Measurements from ENCODE around the gene RRAGD. TPM values are rescaled to one million over a fixed set of nuclear protein-coding genes. Genes with fewer than 3 reads are reported as not detected.
A peak's percentile ranks its signal among the peaks of the same experiment; 100 is the strongest.

RRAGD gene
- polyA plus RNA-seq, 1 of the 3 experiments (the other 2 are of a cell fraction) = 0.07 TPM

DNA sequence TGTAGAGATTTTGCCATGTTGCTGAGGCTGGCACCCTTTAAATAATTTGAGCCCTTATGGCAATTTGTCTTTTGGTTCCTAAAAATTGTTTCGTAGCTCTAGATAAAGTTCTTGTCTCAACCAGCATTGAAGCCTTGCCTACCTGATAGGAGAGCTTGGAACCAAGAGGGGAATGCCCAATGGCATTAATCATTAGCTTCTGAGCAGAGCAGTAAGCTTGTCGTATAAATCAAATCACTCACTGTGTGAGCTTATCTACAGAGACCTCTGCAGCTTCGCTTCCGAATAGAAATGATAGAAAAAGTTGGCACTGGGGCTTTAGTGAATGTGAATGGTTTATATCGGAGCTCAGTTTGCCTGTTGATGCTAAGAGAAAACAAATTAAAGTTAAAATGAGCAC lies 31.6 kb upstream of the RRAGD start:
- Histone ChIP-seq H3K4me2 (no peak overlapping the region), H3K36me3 (replicated peaks in 1 of 2; ENCODE audit: control insufficient read depth in 1 of 2, insufficient read depth in 2 of 2, low read length in 1 of 2) (no peaks in the 10 kb centered on the region), H3K4me1 (ENCODE audit: control insufficient read depth in 1 of 2, insufficient read depth in 2 of 2, low read depth in 1 of 2, low read length in 1 of 2) (no peaks in the 10 kb centered on the region), H3K79me2 (ENCODE audit: insufficient read depth) (no peaks in the 10 kb centered on the region), H3K9me2 (no peaks in the 10 kb centered on the region), H2AFZ (ENCODE audit: low read depth) (no peak overlapping the region), H3K4me3 (ENCODE audit: low read depth in 2 of 2, low read length in 1 of 2) (no peak overlapping the region), H3K9me3 (no peaks in the 10 kb centered on the region), H3F3A (replicated peaks; ENCODE audit: insufficient read depth) (no peaks in the 10 kb centered on the region), H4K20me1 (ENCODE audit: insufficient read depth) (no peaks in the 10 kb centered on the region), H3K9ac (no peak overlapping the region), H3K27ac (ENCODE audit: low read depth in 2 of 2, low read length in 1 of 2) (no peak overlapping the region), H3K27me3 (ENCODE audit: insufficient read depth) (no peaks in the 10 kb centered on the region)
- ChIA-PET POLR2A (no interaction called here), CTCF (interaction anchor here (0.8 to 2.7 kb wide), 3 partner anchors 11 to 80 kb away, joined by 3 to 11 read pairs (median 3); partner anchors contain the start of gene ANKRD6)
- TF ChIP-seq EP300 (IDR thresholded peaks at IDR 0.05; ENCODE audit: borderline replicate concordance in 1 of 2, low read depth in 1 of 2, low read length in 1 of 2) (peak in 1 of 2 experiments; percentile 21; a peak in 1 of 4 replicates), RFX5 (IDR thresholded peaks at IDR 0.05; ENCODE audit: low read length) (no peak), GABPA (IDR thresholded peaks at IDR 0.05; ENCODE audit: low read depth) (no peak)
- DNase-seq = peak; percentile 24
- WGBS (ENCODE audit: low lambda C conversion rate) = 65% methylated on average over 5 of the region's 5 CpGs

DNA sequence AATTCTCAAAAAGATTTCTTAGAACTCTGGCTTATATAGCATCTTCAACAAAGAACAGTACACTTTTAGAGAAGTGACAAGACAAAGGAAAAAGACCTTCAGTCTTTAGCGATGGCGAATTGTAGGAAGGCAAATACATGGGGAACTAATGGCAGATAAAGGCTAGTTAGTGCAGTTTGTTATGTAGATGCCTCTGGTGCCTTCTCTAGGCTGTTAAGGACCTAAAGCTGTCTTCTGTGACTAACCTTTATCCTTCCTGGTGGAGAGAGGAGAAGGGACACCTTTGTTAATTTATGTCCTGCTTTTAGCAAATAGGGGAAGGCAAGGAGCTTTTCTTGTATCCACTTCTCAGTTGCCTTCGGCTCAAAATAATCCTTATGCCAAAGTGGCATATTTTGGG lies 28.1 kb upstream of the RRAGD start:
- WGBS (ENCODE audit: low lambda C conversion rate) = 79% methylated on average over 3 of the region's 3 CpGs
- no peak for DNase-seq
- Histone ChIP-seq H3K9me3 (no peaks in the 10 kb centered on the region), H3K4me3 (ENCODE audit: low read depth in 2 of 2, low read length in 1 of 2) (no peak overlapping the region), H3K4me2 (no peak overlapping the region), H3K9me2 (no peaks in the 10 kb centered on the region), H3K27me3 (ENCODE audit: insufficient read depth) (no peaks in the 10 kb centered on the region), H3F3A (replicated peaks; ENCODE audit: insufficient read depth) (no peaks in the 10 kb centered on the region), H3K36me3 (replicated peaks in 1 of 2; ENCODE audit: control insufficient read depth in 1 of 2, insufficient read depth in 2 of 2, low read length in 1 of 2) (no peaks in the 10 kb centered on the region), H3K4me1 (ENCODE audit: control insufficient read depth in 1 of 2, insufficient read depth in 2 of 2, low read depth in 1 of 2, low read length in 1 of 2) (0 out of 4 replicates have a peak, but pooled peaks cover 0 to 8% of the 10 kb centered on the region in 2 experiments), H3K9ac (no peak overlapping the region), H3K79me2 (ENCODE audit: insufficient read depth) (no peaks in the 10 kb centered on the region), H3K27ac (ENCODE audit: low read depth in 2 of 2, low read length in 1 of 2) (no peak overlapping the region), H2AFZ (ENCODE audit: low read depth) (no peak overlapping the region), H4K20me1 (ENCODE audit: insufficient read depth) (no peaks in the 10 kb centered on the region)
- CTCF ChIA-PET = interaction anchor here (1.0 kb wide), 1 partner anchor 8 kb away, joined by 3 read pairs; no protein-coding TSS in a partner anchor
- TF ChIP-seq TEAD4 (IDR thresholded peaks at IDR 0.05; ENCODE audit: borderline replicate concordance, insufficient read depth) (no peak), ELF1 (IDR thresholded peaks at IDR 0.05) (no peak), EP300 (IDR thresholded peaks at IDR 0.05; ENCODE audit: borderline replicate concordance in 1 of 2, low read depth in 1 of 2, low read length in 1 of 2) (no peak), GATA2 (CRISPR knock-in tag; IDR thresholded peaks at IDR 0.05) (no peak), TCF12 (IDR thresholded peaks at IDR 0.05) (no peak), GABPA (IDR thresholded peaks at IDR 0.05; ENCODE audit: low read depth) (no peak), TAF1 (IDR thresholded peaks at IDR 0.05; ENCODE audit: borderline replicate concordance, low read depth, low read length) (no peak), RFX5 (IDR thresholded peaks at IDR 0.05; ENCODE audit: low read length) (no peak), JUND (IDR thresholded peaks at IDR 0.05) (no peak), CHD2 (IDR thresholded peaks at IDR 0.05; ENCODE audit: low read length, partially characterized antibody) (no peak), EZH2phosphoT487 (IDR thresholded peaks at IDR 0.05; ENCODE audit: borderline replicate concordance, low read depth) (no peak), MXI1 (IDR thresholded peaks at IDR 0.05; ENCODE audit: low read depth, low read length) (no peak), YY1 (IDR thresholded peaks at IDR 0.05; ENCODE audit: low read depth) (no peak), SIN3A (IDR thresholded peaks at IDR 0.05; ENCODE audit: borderline replicate concordance, low read depth, low read length) (no peak)
- TF ChIP-seq, protein P1, sequence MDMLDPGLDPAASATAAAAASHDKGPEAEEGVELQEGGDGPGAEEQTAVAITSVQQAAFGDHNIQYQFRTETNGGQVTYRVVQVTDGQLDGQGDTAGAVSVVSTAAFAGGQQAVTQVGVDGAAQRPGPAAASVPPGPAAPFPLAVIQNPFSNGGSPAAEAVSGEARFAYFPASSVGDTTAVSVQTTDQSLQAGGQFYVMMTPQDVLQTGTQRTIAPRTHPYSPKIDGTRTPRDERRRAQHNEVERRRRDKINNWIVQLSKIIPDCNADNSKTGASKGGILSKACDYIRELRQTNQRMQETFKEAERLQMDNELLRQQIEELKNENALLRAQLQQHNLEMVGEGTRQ (IDR thresholded peaks at IDR 0.05; ENCODE audit: borderline replicate concordance, low read depth, low read length) = no peak
- TF ChIP-seq, protein P2, sequence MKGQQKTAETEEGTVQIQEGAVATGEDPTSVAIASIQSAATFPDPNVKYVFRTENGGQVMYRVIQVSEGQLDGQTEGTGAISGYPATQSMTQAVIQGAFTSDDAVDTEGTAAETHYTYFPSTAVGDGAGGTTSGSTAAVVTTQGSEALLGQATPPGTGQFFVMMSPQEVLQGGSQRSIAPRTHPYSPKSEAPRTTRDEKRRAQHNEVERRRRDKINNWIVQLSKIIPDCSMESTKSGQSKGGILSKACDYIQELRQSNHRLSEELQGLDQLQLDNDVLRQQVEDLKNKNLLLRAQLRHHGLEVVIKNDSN (IDR thresholded peaks at IDR 0.05; ENCODE audit: borderline replicate concordance, low read depth) = no peak
- TF ChIP-seq, protein P3, sequence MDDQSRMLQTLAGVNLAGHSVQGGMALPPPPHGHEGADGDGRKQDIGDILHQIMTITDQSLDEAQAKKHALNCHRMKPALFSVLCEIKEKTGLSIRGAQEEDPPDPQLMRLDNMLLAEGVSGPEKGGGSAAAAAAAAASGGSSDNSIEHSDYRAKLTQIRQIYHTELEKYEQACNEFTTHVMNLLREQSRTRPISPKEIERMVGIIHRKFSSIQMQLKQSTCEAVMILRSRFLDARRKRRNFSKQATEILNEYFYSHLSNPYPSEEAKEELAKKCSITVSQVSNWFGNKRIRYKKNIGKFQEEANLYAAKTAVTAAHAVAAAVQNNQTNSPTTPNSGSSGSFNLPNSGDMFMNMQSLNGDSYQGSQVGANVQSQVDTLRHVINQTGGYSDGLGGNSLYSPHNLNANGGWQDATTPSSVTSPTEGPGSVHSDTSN (IDR thresholded peaks at IDR 0.05) = no peak
- TF ChIP-seq, protein P4, sequence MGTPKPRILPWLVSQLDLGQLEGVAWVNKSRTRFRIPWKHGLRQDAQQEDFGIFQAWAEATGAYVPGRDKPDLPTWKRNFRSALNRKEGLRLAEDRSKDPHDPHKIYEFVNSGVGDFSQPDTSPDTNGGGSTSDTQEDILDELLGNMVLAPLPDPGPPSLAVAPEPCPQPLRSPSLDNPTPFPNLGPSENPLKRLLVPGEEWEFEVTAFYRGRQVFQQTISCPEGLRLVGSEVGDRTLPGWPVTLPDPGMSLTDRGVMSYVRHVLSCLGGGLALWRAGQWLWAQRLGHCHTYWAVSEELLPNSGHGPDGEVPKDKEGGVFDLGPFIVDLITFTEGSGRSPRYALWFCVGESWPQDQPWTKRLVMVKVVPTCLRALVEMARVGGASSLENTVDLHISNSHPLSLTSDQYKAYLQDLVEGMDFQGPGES (IDR thresholded peaks at IDR 0.05; ENCODE audit: low read depth, low read length) = no peak
- TF ChIP-seq, protein P5, sequence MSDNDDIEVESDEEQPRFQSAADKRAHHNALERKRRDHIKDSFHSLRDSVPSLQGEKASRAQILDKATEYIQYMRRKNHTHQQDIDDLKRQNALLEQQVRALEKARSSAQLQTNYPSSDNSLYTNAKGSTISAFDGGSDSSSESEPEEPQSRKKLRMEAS (IDR thresholded peaks at IDR 0.05; ENCODE audit: low read depth) = no peak
- POLR2A ChIA-PET = no interaction called here
